IPS-15b (cell line): ENCODE data around the gene GPR137C.

Source experiments
- H3K27me3 ChIP-seq: one replicate; pipeline ENCODE4 v1.6.1; 2013; ENCODE audit warnings: low read length; ENCODE audit not compliant: control insufficient read depth, insufficient read depth
- H3K36me3 ChIP-seq: one replicate; pipeline ENCODE4 v1.6.1; 2013; ENCODE audit warnings: low read length; ENCODE audit not compliant: control insufficient read depth, insufficient read depth
- H3K4me1 ChIP-seq: one replicate; pipeline ENCODE4 v1.6.1; 2013; ENCODE audit warnings: mild to moderate bottlenecking, low read length; ENCODE audit not compliant: control insufficient read depth, insufficient read depth
- H3K4me3 ChIP-seq: one replicate; pipeline ENCODE4 v1.5.1; 2013; ENCODE audit warnings: low read depth, low read length
- H3K9ac ChIP-seq: one replicate; pipeline ENCODE4 v1.6.1; 2013; ENCODE audit warnings: low read depth, mild to moderate bottlenecking, low read length
- H3K9me3 ChIP-seq: one replicate; pipeline ENCODE4 v1.6.1; 2013; ENCODE audit warnings: mild to moderate bottlenecking, low read length; ENCODE audit not compliant: control insufficient read depth, insufficient read depth

Gene GPR137C

GRCh38 chr14:52552063-52552988 lies at the start of gene GPR137C, which contains the start of gene TXNDC16:
GPR137C (plus strand) TSS chr14:52552836; CDS start chr14:52553148, 312 bp downstream.
TXNDC16 (minus strand) TSS chr14:52552505; CDS start chr14:52543557, 8,948 bp downstream.
- no peaks in the 10 kb centered on the region for H3K36me3 ChIP-seq
- peak within 1 kb of the TSS; percentile 85 for H3K4me3 ChIP-seq
- H3K9ac ChIP-seq: peak within 1 kb of the TSS; percentile 63
- H3K9me3 ChIP-seq: no peaks in the 10 kb centered on the region
- H3K27me3 ChIP-seq: peaks cover 11% of the 10 kb centered on the region
- H3K4me1 ChIP-seq: no peaks in the 10 kb centered on the region

DNA sequence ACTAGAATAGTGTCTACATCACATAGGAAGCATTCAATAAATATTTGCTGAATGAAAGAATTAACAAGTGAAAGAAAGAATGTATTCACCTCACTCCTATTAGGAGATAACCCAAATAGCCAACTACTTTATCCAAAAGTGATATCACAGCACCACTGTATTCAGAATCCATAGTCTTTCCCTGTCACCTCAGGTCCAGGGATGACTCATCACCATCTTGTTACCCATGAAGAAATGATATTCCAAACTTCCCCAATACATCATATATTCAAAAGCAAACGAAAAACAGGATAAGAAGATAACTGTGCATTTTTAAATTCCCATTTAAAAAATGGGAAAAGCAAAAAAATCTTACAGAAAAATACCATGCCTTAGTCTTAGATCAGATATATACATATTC lies 39.4 kb upstream of the GPR137C start:
- H3K4me3 ChIP-seq: no peak overlapping the region
- H3K36me3 ChIP-seq: no peaks in the 10 kb centered on the region
- H3K4me1 ChIP-seq: peaks cover 2% of the 10 kb centered on the region
- no peaks in the 10 kb centered on the region for H3K9me3 ChIP-seq
- H3K27me3 ChIP-seq: no peaks in the 10 kb centered on the region
- no peak overlapping the region for H3K9ac ChIP-seq

- no peak overlapping the region for H3K9ac ChIP-seq
- H3K4me3 ChIP-seq: no peak overlapping the region
- H3K36me3 ChIP-seq: no peaks in the 10 kb centered on the region
- H3K9me3 ChIP-seq: no peaks in the 10 kb centered on the region
- no peaks in the 10 kb centered on the region for H3K27me3 ChIP-seq
- H3K4me1 ChIP-seq: peaks cover 2% of the 10 kb centered on the region
Observed at GRCh38 chr14:52514046-52514811, 38.4 kb upstream of the GPR137C start.

- H3K4me1 ChIP-seq: no peaks in the 10 kb centered on the region
Observed at GRCh38 chr14:52522033-52522432, 30.6 kb upstream of the GPR137C start.

GRCh38 chr14:52522581-52523345 lies 29.9 kb upstream of the GPR137C start:
- Histone ChIP-seq H3K9ac (no peak overlapping the region), H3K36me3 (no peaks in the 10 kb centered on the region), H3K4me1 (no peaks in the 10 kb centered on the region), H3K9me3 (no peaks in the 10 kb centered on the region), H3K27me3 (no peaks in the 10 kb centered on the region), H3K4me3 (no peak overlapping the region)

More at GRCh38 chr14:52522033-52522432, 30.6 kb upstream of the GPR137C start:
- Histone ChIP-seq H3K27me3 (no peaks in the 10 kb centered on the region), H3K36me3 (no peaks in the 10 kb centered on the region), H3K9ac (no peak overlapping the region), H3K9me3 (no peaks in the 10 kb centered on the region), H3K4me3 (no peak overlapping the region)

GRCh38 chr14:52527052-52527451 lies 25.6 kb upstream of the GPR137C start:
- Histone ChIP-seq H3K27me3 (no peaks in the 10 kb centered on the region), H3K4me3 (no peak overlapping the region), H3K9me3 (no peaks in the 10 kb centered on the region), H3K4me1 (no peaks in the 10 kb centered on the region), H3K36me3 (no peaks in the 10 kb centered on the region), H3K9ac (no peak overlapping the region)

DNA sequence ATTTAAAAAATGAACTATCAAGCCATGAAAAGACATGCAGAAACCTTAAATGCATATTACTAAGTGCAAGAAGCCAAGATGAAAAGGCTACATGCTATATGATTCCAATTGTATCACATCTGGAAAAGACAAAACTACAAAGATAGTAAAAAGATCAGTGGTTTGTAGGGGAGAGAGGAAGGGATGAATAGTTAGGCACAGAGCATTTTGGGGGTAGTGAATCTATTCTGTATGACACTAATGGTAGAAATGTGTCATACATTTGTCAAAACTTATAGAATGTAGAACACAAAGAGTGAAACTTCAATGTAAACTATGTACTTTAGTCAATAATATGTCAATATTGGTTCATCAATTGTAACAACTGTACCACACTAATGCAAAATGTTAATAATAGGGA lies 21.2 kb upstream of the GPR137C start:
- H3K4me1 ChIP-seq: no peaks in the 10 kb centered on the region
- H3K36me3 ChIP-seq: no peaks in the 10 kb centered on the region
- H3K27me3 ChIP-seq: no peaks in the 10 kb centered on the region
- no peak overlapping the region for H3K9ac ChIP-seq
- no peak overlapping the region for H3K4me3 ChIP-seq
- H3K9me3 ChIP-seq: no peaks in the 10 kb centered on the region

- H3K9me3 ChIP-seq: no peaks in the 10 kb centered on the region
- H3K27me3 ChIP-seq: no peaks in the 10 kb centered on the region
- H3K36me3 ChIP-seq: no peaks in the 10 kb centered on the region
- no peak overlapping the region for H3K9ac ChIP-seq
- peaks cover 2% of the 10 kb centered on the region for H3K4me1 ChIP-seq
- H3K4me3 ChIP-seq: no peak overlapping the region
Observed at GRCh38 chr14:52536269-52536668, 16.4 kb upstream of the GPR137C start.

DNA sequence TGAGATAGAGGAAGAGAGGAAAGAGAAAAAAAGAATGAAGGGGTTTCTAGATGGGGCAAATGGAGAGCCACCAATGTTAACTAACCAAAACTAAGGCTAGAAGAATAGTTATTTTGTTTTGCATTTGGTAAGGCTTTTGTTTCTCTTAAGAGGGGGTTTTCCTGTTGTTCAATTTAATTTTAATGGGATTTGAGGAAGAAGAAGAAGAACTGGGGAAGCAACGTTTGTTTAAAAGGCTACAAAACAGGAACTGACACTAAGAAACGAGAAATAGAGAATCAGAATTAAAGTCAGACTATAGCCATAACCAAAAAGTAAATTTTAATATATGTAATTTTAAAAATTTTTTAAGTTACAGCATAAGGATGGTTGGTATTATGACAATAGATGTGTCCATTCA lies 14.0 kb upstream of the GPR137C start:
- H3K9ac ChIP-seq: no peak overlapping the region
- no peaks in the 10 kb centered on the region for H3K36me3 ChIP-seq
- H3K9me3 ChIP-seq: no peaks in the 10 kb centered on the region
- no peak overlapping the region for H3K4me3 ChIP-seq
- H3K27me3 ChIP-seq: no peaks in the 10 kb centered on the region
- peaks cover 2% of the 10 kb centered on the region for H3K4me1 ChIP-seq

DNA sequence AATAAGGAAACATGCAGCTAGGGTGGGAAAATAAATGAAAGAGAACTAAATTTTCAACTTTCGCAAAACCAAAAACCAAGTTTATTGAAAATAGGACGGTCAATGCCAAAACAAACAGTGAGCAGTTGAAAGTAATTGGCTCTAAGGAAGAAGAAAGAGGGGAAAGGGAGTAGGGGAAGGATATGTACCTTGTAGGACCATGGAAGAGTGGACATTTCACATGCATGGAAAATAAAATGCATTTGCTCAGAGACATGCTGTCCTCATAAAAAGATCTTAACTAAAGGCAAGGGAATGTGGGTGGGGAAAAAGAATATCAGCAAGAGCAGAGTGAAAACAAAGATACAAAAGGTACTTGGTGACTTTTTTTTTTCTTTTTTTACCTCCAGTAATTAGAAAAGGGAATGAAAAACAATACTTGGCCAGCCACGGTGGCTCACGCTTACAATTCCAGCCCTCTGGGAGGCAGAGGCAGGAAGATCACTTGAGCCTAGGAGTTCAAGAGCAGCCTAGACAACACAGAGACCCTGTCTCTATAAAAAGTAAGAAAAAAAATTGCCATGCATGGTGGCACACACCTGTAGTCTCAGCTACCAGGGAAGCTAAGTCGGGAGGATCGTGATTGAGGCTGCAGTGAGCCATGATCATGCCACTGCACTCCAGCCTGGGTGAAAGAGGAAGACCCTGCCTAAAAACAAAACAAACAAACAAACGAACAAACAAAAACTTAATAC lies 6.9 kb upstream of the GPR137C start:
- no peak overlapping the region for H3K4me3 ChIP-seq
- H3K27me3 ChIP-seq: no peaks in the 10 kb centered on the region
- no peak overlapping the region for H3K9ac ChIP-seq
- no peaks in the 10 kb centered on the region for H3K9me3 ChIP-seq
- peaks cover 5% of the 10 kb centered on the region for H3K4me1 ChIP-seq
- H3K36me3 ChIP-seq: no peaks in the 10 kb centered on the region

- H3K4me1 ChIP-seq: peaks cover 5% of the 10 kb centered on the region
- H3K4me3 ChIP-seq: no peak overlapping the region
- no peak overlapping the region for H3K9ac ChIP-seq
- H3K9me3 ChIP-seq: no peaks in the 10 kb centered on the region
- no peaks in the 10 kb centered on the region for H3K36me3 ChIP-seq
- no peaks in the 10 kb centered on the region for H3K27me3 ChIP-seq
Observed at GRCh38 chr14:52546318-52546670, 6.3 kb upstream of the GPR137C start.
